ENCODE measurements around the gene KRT40.

Gene KRT40

DNA sequence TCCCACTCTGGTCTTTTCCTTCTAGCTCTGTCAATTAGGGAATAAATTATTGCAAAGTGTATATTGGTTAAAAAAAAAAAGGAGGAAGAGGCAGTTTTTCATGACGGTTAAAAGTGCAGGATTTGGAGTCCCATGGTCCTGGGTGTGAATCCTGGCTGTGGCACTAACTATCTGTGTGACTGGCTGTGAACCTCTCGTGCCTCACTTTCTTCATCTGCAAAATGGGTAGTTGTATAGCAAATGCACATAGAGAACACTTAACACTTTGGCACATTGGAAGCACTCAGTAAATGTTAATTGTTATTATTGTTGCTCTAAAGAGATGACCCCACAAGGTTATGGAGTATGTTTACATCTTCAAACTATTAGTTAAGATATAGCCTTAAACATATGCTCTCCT lies 36.2 kb downstream of the KRT40 start:
- Histone ChIP-seq H4K20me1 (ENCODE audit: insufficient read depth, low read length) (no peaks in the 10 kb centered on the region), H3K9ac (ENCODE audit: low read length) (no peak overlapping the region), H3K27ac (ENCODE audit: low read length) (no peak overlapping the region), H3K36me3 (replicated peaks; ENCODE audit: low read depth, low read length) (no peaks in the 10 kb centered on the region), H3K9me3 (ENCODE audit: insufficient read depth, low read length) (no peaks in the 10 kb centered on the region), H3K79me2 (ENCODE audit: low read length) (no peaks in the 10 kb centered on the region), H3K27me3 (ENCODE audit: low read depth, low read length) (peaks cover 40% of the 10 kb centered on the region), H3K4me1 (ENCODE audit: low read length) (no peaks in the 10 kb centered on the region), H3K4me3 (ENCODE audit: low read length) (no peak overlapping the region), H2AFZ (ENCODE audit: low read depth, low read length) (no peak overlapping the region), H3K4me2 (ENCODE audit: low read length) (no peak overlapping the region)
- TF ChIP-seq, protein P1, sequence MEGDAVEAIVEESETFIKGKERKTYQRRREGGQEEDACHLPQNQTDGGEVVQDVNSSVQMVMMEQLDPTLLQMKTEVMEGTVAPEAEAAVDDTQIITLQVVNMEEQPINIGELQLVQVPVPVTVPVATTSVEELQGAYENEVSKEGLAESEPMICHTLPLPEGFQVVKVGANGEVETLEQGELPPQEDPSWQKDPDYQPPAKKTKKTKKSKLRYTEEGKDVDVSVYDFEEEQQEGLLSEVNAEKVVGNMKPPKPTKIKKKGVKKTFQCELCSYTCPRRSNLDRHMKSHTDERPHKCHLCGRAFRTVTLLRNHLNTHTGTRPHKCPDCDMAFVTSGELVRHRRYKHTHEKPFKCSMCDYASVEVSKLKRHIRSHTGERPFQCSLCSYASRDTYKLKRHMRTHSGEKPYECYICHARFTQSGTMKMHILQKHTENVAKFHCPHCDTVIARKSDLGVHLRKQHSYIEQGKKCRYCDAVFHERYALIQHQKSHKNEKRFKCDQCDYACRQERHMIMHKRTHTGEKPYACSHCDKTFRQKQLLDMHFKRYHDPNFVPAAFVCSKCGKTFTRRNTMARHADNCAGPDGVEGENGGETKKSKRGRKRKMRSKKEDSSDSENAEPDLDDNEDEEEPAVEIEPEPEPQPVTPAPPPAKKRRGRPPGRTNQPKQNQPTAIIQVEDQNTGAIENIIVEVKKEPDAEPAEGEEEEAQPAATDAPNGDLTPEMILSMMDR (IDR thresholded peaks at IDR 0.05; ENCODE audit: low read depth, low read length) = no peak
- TF ChIP-seq EZH2phosphoT487 (IDR thresholded peaks at IDR 0.05; ENCODE audit: low read depth) = no peak

GRCh38 chr17:40945414-40945813 lies 38.7 kb downstream of the KRT40 start:
- Histone ChIP-seq H3K4me2 (ENCODE audit: low read length) (no peak overlapping the region), H3K36me3 (replicated peaks; ENCODE audit: low read depth, low read length) (no peaks in the 10 kb centered on the region), H3K79me2 (ENCODE audit: low read length) (no peaks in the 10 kb centered on the region), H3K9ac (ENCODE audit: low read length) (no peak overlapping the region), H2AFZ (ENCODE audit: low read depth, low read length) (no peak overlapping the region), H3K27me3 (ENCODE audit: low read depth, low read length) (peaks cover 30% of the 10 kb centered on the region), H3K4me3 (ENCODE audit: low read length) (no peak overlapping the region), H3K4me1 (ENCODE audit: low read length) (no peaks in the 10 kb centered on the region), H4K20me1 (ENCODE audit: insufficient read depth, low read length) (no peaks in the 10 kb centered on the region), H3K9me3 (ENCODE audit: insufficient read depth, low read length) (no peaks in the 10 kb centered on the region), H3K27ac (ENCODE audit: low read length) (no peak overlapping the region)
- TF ChIP-seq, protein P1 (IDR thresholded peaks at IDR 0.05; ENCODE audit: low read depth, low read length) = no peak
- TF ChIP-seq EZH2phosphoT487 (IDR thresholded peaks at IDR 0.05; ENCODE audit: low read depth) = no peak

- TF ChIP-seq, protein P1 (IDR thresholded peaks at IDR 0.05; ENCODE audit: low read depth, low read length) = no peak
- no peak for TF ChIP-seq EZH2phosphoT487 (IDR thresholded peaks at IDR 0.05; ENCODE audit: low read depth)
- peaks cover 30% of the 10 kb centered on the region for H3K27me3 ChIP-seq (ENCODE audit: low read depth, low read length)
- no peaks in the 10 kb centered on the region for H3K36me3 ChIP-seq (replicated peaks; ENCODE audit: low read depth, low read length)
- H4K20me1 ChIP-seq (ENCODE audit: insufficient read depth, low read length) = no peaks in the 10 kb centered on the region
- H2AFZ ChIP-seq (ENCODE audit: low read depth, low read length) = no peak overlapping the region
- H3K4me3 ChIP-seq (ENCODE audit: low read length) = no peak overlapping the region
- H3K79me2 ChIP-seq (ENCODE audit: low read length) = no peaks in the 10 kb centered on the region
- no peaks in the 10 kb centered on the region for H3K4me1 ChIP-seq (ENCODE audit: low read length)
- no peak overlapping the region for H3K9ac ChIP-seq (ENCODE audit: low read length)
- no peaks in the 10 kb centered on the region for H3K9me3 ChIP-seq (ENCODE audit: insufficient read depth, low read length)
- no peak overlapping the region for H3K4me2 ChIP-seq (ENCODE audit: low read length)
- no peak overlapping the region for H3K27ac ChIP-seq (ENCODE audit: low read length)
Measured at GRCh38 chr17:40944531-40944930, 39.6 kb downstream of the KRT40 start.

- H3K27me3 ChIP-seq (ENCODE audit: low read depth, low read length) = peaks cover 27% of the 10 kb centered on the region
- no peak overlapping the region for H3K27ac ChIP-seq (ENCODE audit: low read length)
- no peaks in the 10 kb centered on the region for H3K79me2 ChIP-seq (ENCODE audit: low read length)
- no peaks in the 10 kb centered on the region for H3K9me3 ChIP-seq (ENCODE audit: insufficient read depth, low read length)
- H3K9ac ChIP-seq (ENCODE audit: low read length) = no peak overlapping the region
- no peak overlapping the region for H3K4me2 ChIP-seq (ENCODE audit: low read length)
- no peaks in the 10 kb centered on the region for H4K20me1 ChIP-seq (ENCODE audit: insufficient read depth, low read length)
- H3K36me3 ChIP-seq (replicated peaks; ENCODE audit: low read depth, low read length) = no peaks in the 10 kb centered on the region
- no peaks in the 10 kb centered on the region for H3K4me1 ChIP-seq (ENCODE audit: low read length)
- no peak overlapping the region for H2AFZ ChIP-seq (ENCODE audit: low read depth, low read length)
- no peak overlapping the region for H3K4me3 ChIP-seq (ENCODE audit: low read length)
- TF ChIP-seq, protein P1 (IDR thresholded peaks at IDR 0.05; ENCODE audit: low read depth, low read length) = no peak
- TF ChIP-seq EZH2phosphoT487 (IDR thresholded peaks at IDR 0.05; ENCODE audit: low read depth) = no peak
Measured at GRCh38 chr17:40942553-40942952, 41.6 kb downstream of the KRT40 start.
